ENCODE measurements around the gene ZPBP2. TPM values are rescaled to one million over a fixed set of nuclear protein-coding genes. Genes with fewer than 3 reads are reported as not detected.

The ZPBP2 gene
- total and polyA plus RNA-seq, 2 of the 13 experiments (the other 11 are each of a cell fraction or from before 2014, with no cell fraction given) = not detected

GRCh38 chr17:39863918-39864746 lies 3.9 kb upstream of the ZPBP2 start, which contains the start of gene IKZF3 (continued):
- TF ChIP-seq ZNF407 (CRISPR knock-in tag; IDR thresholded peaks at IDR 0.05; ENCODE audit: not compliant biosample characterization) = peak; percentile 99
- peak; percentile 88; the same call in 1 of the 2 replicates for TF ChIP-seq CENPT (CRISPR knock-in tag; IDR thresholded peaks at IDR 0.05; ENCODE audit: low read depth)
- TF ChIP-seq SUZ12 (IDR thresholded peaks at IDR 0.05; ENCODE audit: low read depth, low read length) = 0 out of 2 replicates have a peak, but pooled peaks have one; percentile 15
- TF ChIP-seq XBP1 (CRISPR knock-in tag; IDR thresholded peaks at IDR 0.05) = peak; percentile 88; the same call in 1 of the 2 replicates
- TF ChIP-seq ZMAT3 (CRISPR knock-in tag; conservative IDR thresholded peaks at IDR 0.05) = peak; percentile 99
- TF ChIP-seq NRL (CRISPR knock-in tag; IDR thresholded peaks at IDR 0.05; ENCODE audit: borderline replicate concordance) = peak; percentile 98
- TF ChIP-seq ZNF672 (CRISPR knock-in tag; IDR thresholded peaks at IDR 0.05) = peak; percentile 69; the same call in 1 of the 2 replicates
- TF ChIP-seq ZNF207 (IDR thresholded peaks at IDR 0.05; ENCODE audit: borderline replicate concordance) = no peak
- peak; percentile 91 for TF ChIP-seq TBX2 (CRISPR knock-in tag; IDR thresholded peaks at IDR 0.05; ENCODE audit: borderline replicate concordance)
- TF ChIP-seq HDAC6 (IDR thresholded peaks at IDR 0.05; ENCODE audit: low read depth, low read length) = no peak
- TF ChIP-seq FOXJ3 (CRISPR knock-in tag; IDR thresholded peaks at IDR 0.05; ENCODE audit: borderline replicate concordance) = no peak
- TF ChIP-seq ZNF121 (CRISPR knock-in tag; IDR thresholded peaks at IDR 0.05) = no peak; the same call in 1 of the 2 replicates
- TF ChIP-seq ARNT2 (CRISPR knock-in tag; IDR thresholded peaks at IDR 0.05; ENCODE audit: low read depth) = peak; percentile 98
- TF ChIP-seq SPEN (CRISPR knock-in tag; IDR thresholded peaks at IDR 0.05; ENCODE audit: low read depth) = peak; percentile 85; the same call in 1 of the 2 replicates
- no peak for TF ChIP-seq JUND (CRISPR knock-in tag; IDR thresholded peaks at IDR 0.05)
- TF ChIP-seq ZNF510 (CRISPR knock-in tag; IDR thresholded peaks at IDR 0.05; ENCODE audit: low read depth) = peak; percentile 93
- peak; percentile 91 for TF ChIP-seq ZNF205 (CRISPR knock-in tag; IDR thresholded peaks at IDR 0.05)
